Measurements from ENCODE around the gene OR2M5.

OR2M5 gene, protein sequence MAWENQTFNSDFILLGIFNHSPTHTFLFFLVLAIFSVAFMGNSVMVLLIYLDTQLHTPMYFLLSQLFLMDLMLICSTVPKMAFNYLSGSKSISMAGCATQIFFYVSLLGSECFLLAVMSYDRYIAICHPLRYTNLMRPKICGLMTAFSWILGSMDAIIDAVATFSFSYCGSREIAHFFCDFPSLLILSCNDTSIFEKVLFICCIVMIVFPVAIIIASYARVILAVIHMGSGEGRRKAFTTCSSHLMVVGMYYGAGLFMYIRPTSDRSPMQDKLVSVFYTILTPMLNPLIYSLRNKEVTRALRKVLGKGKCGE

DNA sequence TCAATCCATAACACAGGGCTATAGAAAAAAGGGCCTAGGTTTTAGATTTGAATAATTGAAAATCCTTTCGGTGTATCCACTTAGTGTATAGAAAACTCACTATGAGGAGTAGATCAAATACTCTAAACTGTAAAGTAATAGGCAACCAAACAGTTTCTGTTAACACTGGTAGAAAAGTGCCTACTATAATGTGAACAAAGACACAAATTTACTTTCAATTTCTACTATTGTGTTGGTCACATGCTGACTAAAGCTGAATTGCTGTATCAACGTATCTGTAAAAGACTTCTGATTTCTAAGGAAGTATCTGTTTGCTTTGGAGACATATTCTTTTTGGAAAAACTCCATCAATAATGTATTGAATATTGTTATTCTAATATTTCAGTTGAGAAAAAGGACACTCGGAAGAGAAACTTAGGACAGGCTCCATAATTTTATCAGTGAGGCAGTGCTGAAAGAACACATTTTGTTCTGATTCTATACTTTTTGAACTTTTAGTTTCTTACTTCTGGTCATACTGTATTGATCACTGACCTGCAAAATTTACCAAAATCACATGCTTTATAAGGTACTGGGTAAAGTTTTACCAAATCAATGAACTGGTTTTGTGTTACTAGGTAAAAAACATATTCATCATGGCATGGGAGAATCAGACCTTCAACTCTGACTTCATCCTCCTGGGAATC lies at the start of gene OR2M5:
Gene OR2M5, plus strand, starts transcription at position 636 of the 686 bp plus-strand sequence. Its CDS starts 0 bp downstream, at position 636.
- no peak for DNase-seq (ENCODE audit: low read depth in 2 of 2, low spot score in 1 of 2)

DNA sequence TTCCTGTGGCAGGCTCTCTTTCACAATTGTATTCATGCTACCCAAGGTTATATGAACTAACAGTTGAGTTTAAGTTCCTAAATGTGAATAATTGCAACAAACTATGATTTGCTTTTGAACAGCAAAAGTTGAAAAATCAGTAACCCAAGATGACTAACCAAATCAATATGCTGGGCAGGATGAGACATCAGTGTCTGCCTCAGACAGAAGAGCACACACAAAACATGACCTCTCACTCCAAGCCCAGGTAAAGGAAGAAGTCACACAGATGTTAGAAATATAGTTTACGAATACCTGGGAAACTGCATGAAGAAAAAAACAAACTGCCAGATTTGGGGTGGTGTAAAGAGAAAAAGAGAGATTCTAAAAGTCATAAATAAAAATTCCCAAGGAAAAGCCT lies 46.4 kb upstream of the OR2M5 start:
- no peak for DNase-seq (ENCODE audit: low read depth in 2 of 2, low spot score in 1 of 2)

DNA sequence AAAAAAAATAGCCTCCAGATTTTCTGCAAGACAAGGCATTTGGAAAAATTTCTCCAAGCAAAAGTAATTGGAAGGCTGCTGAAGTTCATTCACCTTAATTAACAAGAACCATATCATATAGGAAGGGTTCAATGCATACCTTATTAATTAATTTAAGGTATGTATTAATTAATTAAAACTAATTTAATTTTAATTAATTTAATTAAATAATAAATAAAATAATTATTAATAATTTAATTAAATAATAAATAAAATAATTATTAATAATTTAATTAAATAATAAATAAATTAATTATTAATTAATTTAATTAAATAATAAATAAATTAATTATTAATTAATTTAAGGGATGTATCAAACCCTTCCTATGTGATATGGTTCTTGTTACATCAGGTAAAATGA lies 42.1 kb upstream of the OR2M5 start:
- DNase-seq (ENCODE audit: low read depth in 2 of 2, low spot score in 1 of 2): no peak

DNA sequence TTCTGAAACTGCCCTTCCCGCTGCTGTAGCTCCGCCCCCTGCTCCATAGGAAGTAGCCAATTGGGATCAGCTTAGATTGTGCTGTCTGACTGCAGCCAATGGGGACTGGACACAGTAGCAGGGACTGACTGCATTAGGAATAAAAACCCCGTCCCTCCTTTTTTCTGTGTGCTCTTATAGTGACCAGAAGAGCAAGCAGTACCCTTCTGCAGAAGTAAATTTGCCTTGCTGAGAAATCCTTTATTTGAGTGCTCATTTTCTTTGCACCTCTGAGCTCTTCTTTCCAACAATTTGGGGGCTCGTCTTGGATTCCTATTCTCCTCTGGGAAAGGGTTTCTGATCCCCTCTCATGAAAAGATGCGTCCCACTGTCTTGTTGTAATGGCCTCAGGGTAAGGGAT lies 33.8 kb upstream of the OR2M5 start:
- no peak for DNase-seq (ENCODE audit: low read depth in 2 of 2, low spot score in 1 of 2)

DNA sequence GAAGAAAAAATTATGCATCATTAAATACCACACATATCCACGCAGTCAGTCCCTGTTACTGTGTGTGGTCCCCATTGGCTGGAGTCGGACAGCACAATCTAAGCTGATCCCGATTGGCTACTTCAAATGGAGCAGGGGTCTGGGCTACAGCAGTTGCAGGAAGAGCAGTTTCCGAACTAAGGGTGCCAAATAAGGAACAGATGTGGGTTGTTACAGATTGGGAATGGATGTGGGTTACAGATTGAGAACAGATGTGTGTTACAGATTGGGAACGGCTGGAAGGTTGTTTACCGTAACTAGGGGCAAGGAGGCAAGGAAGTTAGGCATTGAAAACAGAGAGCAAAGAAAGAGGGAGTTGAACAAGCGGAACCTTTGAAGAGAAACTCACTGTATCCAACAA lies 30.1 kb upstream of the OR2M5 start:
- DNase-seq (ENCODE audit: low read depth in 2 of 2, low spot score in 1 of 2): no peak

DNA sequence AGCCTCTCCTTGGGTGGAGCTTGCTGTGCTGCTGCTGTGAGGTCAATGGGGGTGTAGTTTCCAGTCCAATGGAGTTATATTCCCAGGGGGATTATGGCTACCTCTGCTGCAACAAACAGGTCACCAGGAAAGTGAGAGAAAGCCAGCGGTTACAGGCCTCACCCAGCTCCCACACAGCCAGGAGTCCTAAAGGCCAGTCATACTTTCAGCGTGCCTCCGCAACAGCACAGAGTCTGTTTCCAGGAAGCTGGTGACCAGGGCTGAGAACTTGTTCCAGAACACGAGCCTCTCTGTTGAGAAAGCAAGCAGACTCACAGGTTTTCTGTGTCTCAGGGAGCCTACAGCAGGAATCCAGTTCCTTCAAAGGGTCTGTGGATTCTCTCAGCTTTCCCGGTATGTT lies 17.3 kb upstream of the OR2M5 start:
- DNase-seq (ENCODE audit: low read depth in 2 of 2, low spot score in 1 of 2): no peak

DNA sequence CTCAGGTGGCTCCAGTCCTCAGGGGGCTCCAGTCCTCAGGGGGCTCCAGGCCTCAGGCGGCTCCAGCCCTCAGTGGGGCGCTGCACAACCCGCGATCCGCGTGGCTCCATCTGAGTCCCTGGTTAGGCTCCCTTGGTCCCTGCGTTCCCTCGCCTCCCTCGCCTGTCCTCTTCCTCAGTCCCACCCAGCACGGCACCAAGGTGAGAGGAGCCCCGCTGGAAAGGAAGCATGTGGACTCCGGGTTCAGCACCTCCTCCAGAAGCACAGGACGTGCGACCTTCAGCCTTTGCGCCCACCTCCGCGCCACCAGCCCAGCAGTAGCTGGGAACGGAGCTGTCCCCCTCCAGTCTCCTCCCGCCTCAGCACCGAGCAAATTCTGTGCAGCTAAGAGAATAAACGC lies 8.1 kb upstream of the OR2M5 start:
- DNase-seq (ENCODE audit: low read depth in 2 of 2, low spot score in 1 of 2): no peak

DNA sequence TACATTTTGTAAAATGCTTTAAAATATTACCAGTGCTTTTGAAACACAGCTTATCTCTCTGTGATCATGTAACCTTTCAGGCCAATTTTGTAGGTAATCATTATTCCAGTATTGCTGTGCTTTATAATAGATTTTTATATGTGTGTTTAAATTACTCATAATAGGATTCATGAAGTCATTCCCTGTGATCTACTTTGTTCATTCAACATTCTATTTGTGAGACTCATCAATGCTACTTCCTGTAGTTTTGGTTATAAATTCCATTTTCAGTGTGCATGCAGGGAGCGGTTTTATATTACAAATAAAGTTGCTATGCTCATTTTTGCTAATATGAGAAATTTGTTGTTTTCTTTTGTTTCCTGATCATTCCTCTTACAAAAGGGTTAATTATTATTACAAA lies 4.1 kb upstream of the OR2M5 start:
- no peak for DNase-seq (ENCODE audit: low read depth in 2 of 2, low spot score in 1 of 2)

DNA sequence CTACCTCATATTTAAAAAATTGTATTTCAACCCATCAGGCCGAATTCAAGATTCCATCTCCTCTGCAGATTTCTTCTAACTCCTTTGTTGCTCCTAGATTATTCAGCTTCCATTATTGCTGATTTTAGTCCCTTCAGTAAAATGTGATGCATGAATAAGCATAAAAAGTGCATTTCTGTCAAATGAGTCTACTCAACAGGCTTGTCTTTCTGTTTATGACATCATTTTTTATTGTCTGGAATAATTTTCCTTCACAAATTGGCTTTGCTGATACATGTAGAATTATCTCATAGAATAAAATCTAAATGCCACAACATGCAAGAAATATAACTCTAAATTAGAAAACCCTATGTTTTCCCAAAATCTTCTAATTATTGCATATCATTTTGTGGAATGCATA lies 1.6 kb upstream of the OR2M5 start:
- no peak for DNase-seq (ENCODE audit: low read depth in 2 of 2, low spot score in 1 of 2)

DNA sequence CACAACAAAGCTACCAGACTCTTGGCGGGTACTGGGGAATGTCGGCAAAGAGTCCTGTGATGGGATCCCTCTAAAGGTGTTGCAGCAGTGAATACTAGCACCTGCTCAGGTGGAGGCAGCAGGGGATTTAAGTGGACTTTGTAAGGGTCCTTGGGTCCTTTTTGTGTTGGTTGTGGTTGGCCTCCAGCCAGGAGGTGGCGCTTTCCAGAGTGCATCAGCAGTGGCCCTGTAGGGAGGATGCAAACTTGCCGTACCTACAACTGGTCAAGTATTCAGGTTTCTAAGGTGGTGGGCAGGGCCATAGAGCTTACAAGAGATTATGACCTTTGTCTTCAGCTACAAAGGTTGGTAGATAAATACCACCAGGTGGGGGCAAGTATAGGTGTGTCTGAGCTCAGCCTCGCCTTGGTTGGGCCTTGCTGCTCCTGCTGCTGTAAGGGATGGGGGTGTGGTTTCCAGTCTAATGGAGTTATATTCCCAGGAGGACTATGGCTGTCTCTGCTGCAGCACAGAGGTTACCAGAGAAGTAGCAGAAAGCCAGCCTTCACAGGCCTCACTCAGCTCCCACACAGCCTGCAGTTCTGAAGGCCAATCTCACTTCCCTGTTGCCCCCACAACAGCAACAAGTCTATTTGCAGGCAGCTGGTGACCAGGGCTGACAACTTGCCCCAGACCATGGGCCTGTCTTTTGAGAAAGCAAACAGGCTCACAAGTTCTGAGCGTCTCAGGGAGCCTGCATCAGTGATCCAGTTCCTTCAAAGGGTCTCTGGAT lies 7.3 kb downstream of the OR2M5 start:
- no peak for DNase-seq (ENCODE audit: low read depth in 2 of 2, low spot score in 1 of 2)

DNA sequence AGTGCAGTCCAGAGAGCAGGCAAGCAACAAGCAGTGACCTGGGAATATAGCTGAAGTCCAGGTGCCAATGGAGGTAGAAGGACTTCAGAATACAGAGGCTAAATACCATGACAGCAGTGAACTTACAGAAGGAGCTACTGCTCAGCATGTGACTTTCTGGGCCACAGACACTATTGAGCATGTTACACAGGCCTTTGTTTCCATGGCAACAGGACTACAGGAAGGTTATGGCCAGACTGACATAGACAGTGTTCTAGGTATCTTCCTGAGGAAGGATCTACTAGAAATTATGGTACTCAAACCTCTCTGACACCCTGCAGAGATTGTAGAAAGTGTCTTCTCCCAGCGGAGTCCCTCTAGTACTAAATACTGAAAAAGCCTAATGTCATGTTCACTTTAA lies 11.0 kb downstream of the OR2M5 start:
- no peak for DNase-seq (ENCODE audit: low read depth in 2 of 2, low spot score in 1 of 2)

DNA sequence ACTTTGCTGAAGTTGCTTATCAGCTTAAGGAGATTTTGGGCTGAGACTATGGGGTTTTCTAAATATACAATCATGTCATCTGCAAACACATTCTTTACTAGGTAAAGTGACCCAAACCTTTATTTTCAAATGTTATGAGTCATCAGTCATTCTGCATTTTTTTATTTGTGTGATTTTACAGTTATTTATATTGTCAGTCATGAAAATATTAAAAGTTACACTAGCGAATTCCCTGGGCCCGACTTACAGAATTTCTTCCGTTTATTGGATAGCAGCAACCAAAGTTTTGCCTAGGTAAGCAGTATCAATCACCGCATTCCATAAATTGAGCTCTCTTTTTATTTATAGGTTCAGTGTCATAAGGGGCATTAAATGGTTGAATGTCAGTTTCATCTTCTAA lies 13.8 kb downstream of the OR2M5 start:
- DNase-seq (ENCODE audit: low read depth in 2 of 2, low spot score in 1 of 2): no peak

DNA sequence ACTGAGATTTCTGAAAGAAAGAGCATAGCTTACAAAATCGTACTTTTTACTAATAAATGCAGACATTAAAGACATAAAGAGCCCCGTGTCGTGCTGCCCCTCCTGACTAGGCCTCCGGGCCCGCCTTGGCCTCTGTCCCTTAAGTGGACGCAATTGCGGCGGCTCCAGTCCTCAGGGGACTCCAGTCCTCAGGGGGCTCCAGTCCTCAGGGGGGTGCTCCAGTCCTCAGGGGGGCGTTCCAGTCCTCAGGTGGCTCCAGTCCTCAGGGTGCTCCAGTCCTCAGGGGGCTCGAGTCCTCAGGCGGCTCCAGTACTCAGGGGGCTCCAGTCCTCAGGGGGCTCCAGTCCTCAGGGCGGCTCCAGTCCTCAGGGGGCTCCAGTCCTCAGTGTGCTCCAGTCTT lies 19.1 kb downstream of the OR2M5 start:
- no peak for DNase-seq (ENCODE audit: low read depth in 2 of 2, low spot score in 1 of 2)

DNA sequence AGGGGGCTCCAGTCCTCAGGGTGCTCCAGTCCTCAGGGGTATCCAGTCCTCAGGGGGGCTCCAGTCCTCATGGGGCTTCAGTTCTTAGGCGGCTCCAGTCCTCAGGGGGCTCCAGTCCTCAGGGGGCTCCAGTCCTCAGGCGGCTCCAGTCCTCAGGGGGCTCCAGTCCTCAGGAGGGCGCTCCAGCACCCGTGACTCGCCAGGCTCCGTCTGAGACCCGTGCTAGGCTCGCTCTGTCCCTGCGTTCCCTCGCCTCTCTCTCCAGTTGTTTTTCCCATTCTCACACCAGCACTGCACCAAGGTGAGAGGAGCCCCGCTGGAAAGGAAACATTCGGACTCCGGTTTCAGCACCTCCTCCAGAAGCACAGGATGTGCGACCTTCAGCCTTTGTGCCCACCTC lies 20.2 kb downstream of the OR2M5 start:
- no peak for DNase-seq (ENCODE audit: low read depth in 2 of 2, low spot score in 1 of 2)

DNA sequence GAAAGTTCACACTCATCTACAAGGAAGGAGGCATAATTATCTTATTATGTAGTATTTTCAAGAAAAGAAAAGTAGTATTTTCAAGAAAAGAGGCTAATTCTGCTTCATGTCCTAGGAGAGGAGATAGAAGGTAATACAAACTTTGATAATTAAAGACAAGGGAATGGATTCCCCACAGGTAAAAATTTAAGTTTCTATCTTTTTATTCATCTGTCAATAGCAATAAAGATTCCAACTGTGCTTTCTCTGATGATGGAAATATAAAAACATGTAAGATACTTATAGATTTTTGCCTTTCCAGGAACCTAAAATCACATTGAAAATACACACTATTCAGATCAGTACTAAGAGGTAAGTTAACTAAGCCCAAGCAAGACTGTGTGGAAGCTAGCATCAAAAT lies 29.6 kb downstream of the OR2M5 start, which contains the start of gene OR2M2:
Gene OR2M2, plus strand, starts transcription at position 301 of the 400 bp plus-strand sequence. CDS start 5,165 bp downstream, outside the sequence.
- DNase-seq (ENCODE audit: low read depth in 2 of 2, low spot score in 1 of 2): no peak

DNA sequence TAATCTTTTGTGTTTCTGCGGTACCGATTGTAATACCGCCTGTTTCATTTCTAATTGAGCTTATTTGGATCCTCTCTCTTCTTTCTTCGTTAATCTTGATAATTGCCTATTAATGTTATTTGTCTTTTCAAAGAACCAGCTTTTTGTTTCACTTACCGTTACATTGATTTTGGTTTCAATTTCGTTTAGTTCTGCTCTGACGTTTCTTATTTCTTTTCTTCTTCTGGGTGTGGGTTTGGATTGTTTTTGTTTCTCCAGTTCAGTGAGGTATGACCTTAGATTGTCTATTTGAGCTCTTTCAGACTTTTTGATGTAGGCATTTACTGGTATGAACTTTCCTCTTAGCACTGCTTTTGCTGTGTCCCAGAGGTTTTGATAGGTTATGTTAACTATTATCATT lies 39.0 kb downstream of the OR2M5 start:
- DNase-seq (ENCODE audit: low read depth in 2 of 2, low spot score in 1 of 2): no peak

DNA sequence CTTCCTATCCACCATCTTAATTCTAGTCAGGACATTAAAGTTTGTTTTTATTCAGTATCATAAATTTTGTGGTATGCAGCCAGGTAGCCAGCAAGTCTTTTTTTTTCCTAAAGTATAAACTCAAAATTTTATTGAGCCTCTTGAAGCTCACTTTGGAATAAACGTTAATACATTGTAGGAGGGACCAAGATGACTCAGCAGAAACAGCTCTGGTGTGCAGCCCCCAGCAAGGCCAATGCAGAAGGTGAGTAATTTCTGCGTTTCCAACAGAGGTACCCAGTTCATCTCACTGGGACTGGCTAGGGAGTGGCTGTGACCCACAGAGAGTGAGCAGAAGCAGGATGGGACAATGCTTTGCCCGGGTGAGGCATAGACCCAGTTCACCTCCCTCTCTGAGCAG lies 42.4 kb downstream of the OR2M5 start:
- DNase-seq (ENCODE audit: low read depth in 2 of 2, low spot score in 1 of 2): no peak

DNA sequence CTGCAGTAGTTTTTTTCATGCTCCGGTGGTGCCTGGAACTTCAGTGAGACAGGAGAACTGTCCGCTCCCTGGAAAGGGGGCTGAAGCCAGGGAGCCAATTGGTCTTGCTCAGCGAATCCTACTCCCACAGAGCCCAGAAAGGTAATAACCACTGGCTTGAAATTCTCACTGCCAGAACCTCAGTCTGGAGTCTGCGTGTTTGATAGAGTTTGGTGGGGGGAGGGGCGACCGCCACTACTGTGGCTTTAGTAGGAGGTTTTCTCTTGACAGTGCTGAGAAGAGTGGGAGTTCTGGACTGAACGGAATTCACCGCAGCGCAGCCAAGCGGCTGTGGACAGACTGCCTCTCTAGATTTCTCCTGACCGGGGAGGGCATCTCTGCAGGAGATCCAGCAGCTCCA lies 44.1 kb downstream of the OR2M5 start:
- no peak for DNase-seq (ENCODE audit: low read depth in 2 of 2, low spot score in 1 of 2)

DNA sequence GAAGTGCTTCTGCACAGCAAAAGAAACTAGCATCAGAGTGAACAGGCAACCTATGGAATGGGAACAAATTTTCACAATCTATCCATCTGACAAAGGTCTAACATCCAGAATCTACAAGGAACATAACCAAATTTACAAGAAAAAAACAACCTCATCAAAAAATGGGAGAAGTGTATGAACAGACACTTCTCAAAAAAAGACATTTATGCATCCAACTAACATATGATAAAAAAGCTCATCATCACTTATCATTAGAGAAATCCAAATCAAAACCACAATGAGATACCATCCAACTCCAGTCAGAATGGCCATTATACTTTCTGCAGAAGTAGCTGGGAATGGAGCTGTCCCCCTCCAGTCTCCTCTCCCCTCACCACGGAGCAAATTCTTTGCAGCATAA lies 49.2 kb downstream of the OR2M5 start:
- DNase-seq (ENCODE audit: low read depth in 2 of 2, low spot score in 1 of 2): no peak
